ENCODE results near the gene C6orf89. TPM values are rescaled to one million over a fixed set of nuclear protein-coding genes. Genes with fewer than 3 reads are reported as not detected.

C6orf89 gene
- total RNA-seq, 1 donor from 2014 or later, result 36.8 TPM

GRCh38 chr6:36977470-36977941 is 91.8 kb downstream of the C6orf89 start:
- Histone ChIP-seq H3K27ac (peak overlapping the region; percentile 86), H3K27me3 (no peaks in the 10 kb centered on the region), H3K4me3 (no peak overlapping the region), H3K4me1 (peaks cover 61% of the 10 kb centered on the region), H3K9me3 (no peaks in the 10 kb centered on the region), H3K36me3 (peaks cover 0 to 59% of the 10 kb centered on the region in 2 donors)
- DNase-seq (ENCODE audit: extremely low spot score in 2 of 2), result no peak
- intact Hi-C loops (cut with DNase I), result no loop called here
- TF ChIP-seq POLR2A (IDR thresholded peaks at IDR 0.05) (no peak), CTCF (IDR thresholded peaks at IDR 0.05) (no peak), POLR2AphosphoS5 (IDR thresholded peaks at IDR 0.05; ENCODE audit: insufficient read depth in 1 of 2, low read depth in 1 of 2) (no peak)

Other genes with a start within 250 kb of the C6orf89 start
- 169 TPM for gene CDKN1A, start 207.2 kb upstream of the C6orf89 start, total RNA-seq
- gene RAB44, start 188.1 kb upstream of the C6orf89 start, total RNA-seq, result 0.49 TPM
- gene CPNE5, start 46.5 kb upstream of the C6orf89 start, total RNA-seq, result 6.6 TPM
- gene PPIL1, start 11.1 kb upstream of the C6orf89 start, total RNA-seq, result 18.9 TPM
- 88.6 TPM for gene PI16, start 68.8 kb downstream of the C6orf89 start, total RNA-seq
- gene MTCH1, start 100.2 kb downstream of the C6orf89 start, total RNA-seq, result 233 TPM
- gene FGD2, start 119.7 kb downstream of the C6orf89 start, total RNA-seq, result 20.4 TPM

Data from vagina (tissue), 2 donors.